ENCODE results near the gene RNH1. TPM values are rescaled to one million over a fixed set of nuclear protein-coding genes. Genes with fewer than 3 reads are reported as not detected.

RNH1 gene
- total RNA-seq, 4 donors from 2014 or later: 243 to 354 (median 264) TPM

GRCh38 chr11:454801-455565 lies 52.1 kb downstream of the RNH1 start:
- H3K27ac ChIP-seq: no peak overlapping the region
- no peak overlapping the region for H3K4me3 ChIP-seq
- peaks cover 0 to 26% (median 9%) of the 10 kb centered on the region in 3 donors for H3K4me1 ChIP-seq
- WGBS, 2 donors (ENCODE audit: low coverage in 1 of 2): 70 to 100% methylated on average over 1 to 8 of the region's 14 CpGs
- H3K27me3 ChIP-seq: no peaks in the 10 kb centered on the region
- peaks cover 0 to 50% of the 10 kb centered on the region in 2 donors for H3K36me3 ChIP-seq
- H3K9me3 ChIP-seq: no peaks in the 10 kb centered on the region
- no peak for TF ChIP-seq POLR2AphosphoS5 (IDR thresholded peaks at IDR 0.05)
- no peak for TF ChIP-seq POLR2A (IDR thresholded peaks at IDR 0.05)
- TF ChIP-seq, protein P1, sequence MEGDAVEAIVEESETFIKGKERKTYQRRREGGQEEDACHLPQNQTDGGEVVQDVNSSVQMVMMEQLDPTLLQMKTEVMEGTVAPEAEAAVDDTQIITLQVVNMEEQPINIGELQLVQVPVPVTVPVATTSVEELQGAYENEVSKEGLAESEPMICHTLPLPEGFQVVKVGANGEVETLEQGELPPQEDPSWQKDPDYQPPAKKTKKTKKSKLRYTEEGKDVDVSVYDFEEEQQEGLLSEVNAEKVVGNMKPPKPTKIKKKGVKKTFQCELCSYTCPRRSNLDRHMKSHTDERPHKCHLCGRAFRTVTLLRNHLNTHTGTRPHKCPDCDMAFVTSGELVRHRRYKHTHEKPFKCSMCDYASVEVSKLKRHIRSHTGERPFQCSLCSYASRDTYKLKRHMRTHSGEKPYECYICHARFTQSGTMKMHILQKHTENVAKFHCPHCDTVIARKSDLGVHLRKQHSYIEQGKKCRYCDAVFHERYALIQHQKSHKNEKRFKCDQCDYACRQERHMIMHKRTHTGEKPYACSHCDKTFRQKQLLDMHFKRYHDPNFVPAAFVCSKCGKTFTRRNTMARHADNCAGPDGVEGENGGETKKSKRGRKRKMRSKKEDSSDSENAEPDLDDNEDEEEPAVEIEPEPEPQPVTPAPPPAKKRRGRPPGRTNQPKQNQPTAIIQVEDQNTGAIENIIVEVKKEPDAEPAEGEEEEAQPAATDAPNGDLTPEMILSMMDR (IDR thresholded peaks at IDR 0.05): no peak
- no peak for TF ChIP-seq EP300 (IDR thresholded peaks at IDR 0.05)
- no peak for ATAC-seq

DNA sequence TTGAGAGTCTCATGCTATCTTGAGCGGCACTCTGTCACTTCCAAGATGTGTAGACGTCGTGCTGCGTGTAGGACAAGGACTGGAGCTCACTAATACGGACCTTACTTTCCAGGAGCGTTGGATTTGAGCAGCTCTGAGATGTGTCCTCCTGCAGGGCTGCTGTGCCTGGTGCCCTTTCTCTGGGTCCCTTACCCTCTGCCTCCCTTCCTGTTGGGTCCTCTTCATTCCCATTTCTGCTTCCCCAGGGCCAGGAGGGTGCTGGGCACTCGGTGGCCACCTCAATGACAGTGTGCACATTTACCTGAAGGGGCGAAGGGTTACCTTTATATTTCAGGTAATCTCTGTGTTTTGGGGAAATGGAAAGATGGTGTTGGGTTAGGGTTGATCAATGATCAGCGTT lies 53.0 kb downstream of the RNH1 start:
- WGBS, 2 donors (ENCODE audit: low coverage in 1 of 2): 90% methylated on average over 8 of the region's 9 CpGs; no CpG with 5 or more reads in 1 of the 2 donors
- TF ChIP-seq, protein P1 (IDR thresholded peaks at IDR 0.05): no peak
- TF ChIP-seq POLR2AphosphoS5 (IDR thresholded peaks at IDR 0.05): no peak
- no peak for TF ChIP-seq EP300 (IDR thresholded peaks at IDR 0.05)
- TF ChIP-seq POLR2A (IDR thresholded peaks at IDR 0.05): no peak
- no peaks in the 10 kb centered on the region for H3K27me3 ChIP-seq
- no peaks in the 10 kb centered on the region for H3K9me3 ChIP-seq
- H3K27ac ChIP-seq: no peak overlapping the region
- no peak overlapping the region for H3K4me3 ChIP-seq
- H3K4me1 ChIP-seq: peaks cover 0 to 35% (median 16%) of the 10 kb centered on the region in 3 donors
- H3K36me3 ChIP-seq: peaks cover 0 to 42% of the 10 kb centered on the region in 2 donors
- no peak for ATAC-seq

DNA sequence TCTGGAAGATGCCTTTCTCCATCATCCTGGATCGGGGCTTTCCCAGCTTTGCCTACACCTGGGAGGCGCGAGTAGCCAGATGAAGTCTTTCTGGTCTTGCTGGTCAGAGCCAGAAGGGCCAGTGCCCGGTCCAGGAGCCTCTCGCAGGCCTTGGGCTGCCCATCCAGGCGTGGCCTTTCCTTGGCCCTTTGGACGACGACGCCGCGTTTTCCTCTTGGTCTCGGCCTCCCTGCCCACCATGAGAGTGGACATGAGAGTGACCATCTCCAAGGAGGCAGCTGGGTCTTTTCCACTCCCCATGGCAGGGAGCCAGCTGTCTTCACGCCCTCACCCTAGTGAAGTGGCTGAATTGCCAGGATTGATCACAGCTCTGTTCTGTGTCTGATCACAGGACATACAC lies 53.5 kb downstream of the RNH1 start:
- peaks cover 0 to 42% of the 10 kb centered on the region in 2 donors for H3K36me3 ChIP-seq
- H3K27me3 ChIP-seq: no peaks in the 10 kb centered on the region
- peaks cover 0 to 40% (median 21%) of the 10 kb centered on the region in 3 donors for H3K4me1 ChIP-seq
- H3K4me3 ChIP-seq: no peak overlapping the region
- H3K27ac ChIP-seq: no peak overlapping the region
- TF ChIP-seq, protein P1 (IDR thresholded peaks at IDR 0.05): no peak
- TF ChIP-seq POLR2AphosphoS5 (IDR thresholded peaks at IDR 0.05) (no peak), EP300 (IDR thresholded peaks at IDR 0.05) (no peak), POLR2A (IDR thresholded peaks at IDR 0.05) (no peak)
- WGBS, 2 donors (ENCODE audit: low coverage in 1 of 2): 80% methylated on average over 1 of the region's 13 CpGs; no CpG with 5 or more reads in 1 of the 2 donors
- no peaks in the 10 kb centered on the region for H3K9me3 ChIP-seq
- ATAC-seq: no peak

GRCh38 chr11:452916-453527 lies 54.0 kb downstream of the RNH1 start:
- TF ChIP-seq, protein P1 (IDR thresholded peaks at IDR 0.05): no peak
- TF ChIP-seq POLR2A (IDR thresholded peaks at IDR 0.05): no peak
- TF ChIP-seq POLR2AphosphoS5 (IDR thresholded peaks at IDR 0.05): no peak
- no peak for TF ChIP-seq EP300 (IDR thresholded peaks at IDR 0.05)
- 70 to 87% methylated on average over 4 to 10 of the region's 19 CpGs for WGBS, 2 donors (ENCODE audit: low coverage in 1 of 2)
- Histone ChIP-seq H3K36me3 (peaks cover 0 to 42% of the 10 kb centered on the region in 2 donors), H3K4me3 (no peak overlapping the region), H3K9me3 (no peaks in the 10 kb centered on the region), H3K4me1 (peaks cover 0 to 44% (median 24%) of the 10 kb centered on the region in 3 donors), H3K27ac (no peak overlapping the region), H3K27me3 (no peaks in the 10 kb centered on the region)
- no peak for ATAC-seq
